Activated naive CD4-positive, alpha-beta T cell treated with anti-CD3 and anti-CD28 coated beads, Interleukin-2, amount 50 U/mL, for 72 hours (primary cell): ENCODE results near the gene ARL6IP4. TPM values are rescaled to one million over a fixed set of nuclear protein-coding genes. Genes with fewer than 3 reads are reported as not detected.
A peak's percentile ranks its signal among the peaks of the same experiment; 100 is the strongest.

Source experiments
- ATAC-seq, 2 donors: fragments of 150-1000 bp; cut with Tn5 transposase; 2 replicates each; pipeline ENCODE4 v1.10.0; 2021; ENCODE audit warnings: mild to moderate bottlenecking in 2 of 2, moderate library complexity in 2 of 2
- DNase-seq, 2 donors: peaks; one replicate each; pipeline ENCODE4 v3.0.0; 2021 to 2022; ENCODE audit warnings: low spot score in 2 of 2
- H3K27ac Mint-ChIP-seq, 2 donors: one replicate each; pipeline ENCODE4 v1.8.0; 2022; ENCODE audit warnings: mild to moderate bottlenecking in 2 of 2, mixed read lengths in 2 of 2
- H3K36me3 Mint-ChIP-seq, 2 donors: one replicate each; pipeline ENCODE4 v1.8.0; 2022; ENCODE audit warnings: mixed read lengths in 2 of 2
- H3K9me3 Mint-ChIP-seq, 2 donors: one replicate each; pipeline ENCODE4 v1.8.0; 2022; ENCODE audit warnings: mixed read lengths in 2 of 2
- total RNA-seq, 2 donors: library from RNA; stranded (reverse); gene quantifications; one replicate each; pipeline ENCODE4 v1.2.3, GENCODE V29; 2022

The ARL6IP4 gene
- total RNA-seq, 2 donors from 2014 or later, result 99.9 to 180 TPM

DNA sequence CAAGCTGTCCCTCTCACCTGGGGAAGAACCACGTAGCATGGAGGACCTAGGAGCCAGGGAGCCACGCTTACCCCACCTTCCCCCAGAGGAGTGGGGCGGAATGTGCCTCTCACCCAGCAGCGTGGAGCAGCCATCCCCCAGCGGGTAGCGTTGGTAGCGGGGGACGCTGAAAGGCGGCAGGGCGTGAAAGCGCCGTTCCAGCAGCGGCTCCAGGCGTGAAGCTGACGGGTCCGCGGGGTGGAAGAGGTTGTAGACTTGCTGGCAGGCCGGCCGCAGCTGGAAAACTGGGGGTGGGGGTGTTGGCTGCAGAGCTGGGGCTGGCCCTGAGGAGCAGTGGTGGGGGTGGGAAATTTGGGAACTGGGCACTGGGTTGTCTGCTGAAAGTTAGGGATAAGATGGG is 11.9 kb downstream of the ARL6IP4 start:
- H3K27ac Mint-ChIP-seq, result no peak overlapping the region
- ATAC-seq, result no peak
- no peaks in the 10 kb centered on the region for H3K36me3 Mint-ChIP-seq
- no peak for DNase-seq
- H3K9me3 Mint-ChIP-seq, result no peaks in the 10 kb centered on the region

DNA sequence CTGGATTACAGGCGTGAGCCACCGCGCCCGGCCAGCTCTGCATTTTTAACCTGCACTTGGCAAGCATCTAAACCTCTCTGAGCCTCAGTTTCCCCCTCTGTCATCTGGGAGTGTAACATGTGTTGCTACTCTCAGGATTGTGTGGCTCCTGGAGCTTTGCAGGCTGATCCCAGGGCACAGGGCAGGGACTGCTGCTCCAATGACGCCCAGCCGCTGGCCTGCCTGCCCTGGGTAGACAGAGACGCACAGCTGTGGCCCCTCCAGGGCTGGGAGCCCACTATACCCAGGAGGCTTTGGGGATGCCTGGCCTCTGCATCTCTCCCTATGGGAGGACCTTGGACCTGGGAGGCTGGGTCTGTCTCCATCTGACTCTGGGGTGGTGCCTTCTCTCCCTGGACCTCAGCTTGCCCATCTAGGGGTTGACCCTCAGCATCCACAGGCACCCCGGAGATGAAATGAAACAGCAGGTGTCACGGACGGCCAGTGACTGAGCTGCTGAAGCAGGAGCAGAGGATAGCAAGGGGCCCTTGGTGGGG is 13.7 kb downstream of the ARL6IP4 start:
- H3K9me3 Mint-ChIP-seq, result no peaks in the 10 kb centered on the region
- H3K36me3 Mint-ChIP-seq, result no peaks in the 10 kb centered on the region
- no peak overlapping the region for H3K27ac Mint-ChIP-seq
- no peak for ATAC-seq
- DNase-seq, result no peak

DNA sequence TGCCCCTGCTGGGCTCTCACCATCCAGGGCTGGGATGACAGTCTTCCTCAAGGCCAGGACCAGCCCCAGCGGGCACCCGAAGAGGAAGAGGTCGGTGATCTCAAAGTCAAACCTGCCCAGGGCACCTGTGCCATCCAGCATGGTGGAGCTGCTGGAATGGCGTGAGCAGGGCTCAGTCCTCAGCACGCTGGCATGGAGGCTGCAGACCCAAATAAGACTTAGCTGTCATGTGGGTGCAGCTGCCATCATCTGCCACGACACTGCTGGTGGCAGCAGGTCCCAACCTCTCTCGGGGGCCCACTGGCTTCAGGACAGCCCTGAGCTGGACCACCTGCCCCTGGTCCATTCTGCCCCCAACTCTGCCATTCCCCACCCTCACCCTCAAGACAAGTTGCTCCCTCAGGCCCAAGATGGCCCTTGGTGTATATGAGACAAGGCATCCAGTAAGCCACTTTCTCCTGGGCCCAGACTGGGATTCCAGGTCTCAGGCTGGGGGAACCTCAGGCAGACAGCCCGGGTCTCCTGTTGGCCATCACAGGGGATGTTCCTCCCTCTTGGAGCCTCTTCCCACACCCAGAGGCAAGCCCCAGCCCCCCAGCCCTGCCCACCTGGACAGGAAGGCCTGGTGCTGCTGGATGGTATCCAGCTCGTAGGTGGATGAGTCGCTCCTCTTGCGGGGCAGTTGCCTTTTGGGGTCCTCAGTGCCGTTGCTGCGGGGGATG is 14.5 kb downstream of the ARL6IP4 start:
- no peak for DNase-seq
- ATAC-seq, result no peak
- Mint-ChIP-seq H3K9me3 (no peaks in the 10 kb centered on the region), H3K36me3 (no peaks in the 10 kb centered on the region), H3K27ac (no peak overlapping the region)

DNA sequence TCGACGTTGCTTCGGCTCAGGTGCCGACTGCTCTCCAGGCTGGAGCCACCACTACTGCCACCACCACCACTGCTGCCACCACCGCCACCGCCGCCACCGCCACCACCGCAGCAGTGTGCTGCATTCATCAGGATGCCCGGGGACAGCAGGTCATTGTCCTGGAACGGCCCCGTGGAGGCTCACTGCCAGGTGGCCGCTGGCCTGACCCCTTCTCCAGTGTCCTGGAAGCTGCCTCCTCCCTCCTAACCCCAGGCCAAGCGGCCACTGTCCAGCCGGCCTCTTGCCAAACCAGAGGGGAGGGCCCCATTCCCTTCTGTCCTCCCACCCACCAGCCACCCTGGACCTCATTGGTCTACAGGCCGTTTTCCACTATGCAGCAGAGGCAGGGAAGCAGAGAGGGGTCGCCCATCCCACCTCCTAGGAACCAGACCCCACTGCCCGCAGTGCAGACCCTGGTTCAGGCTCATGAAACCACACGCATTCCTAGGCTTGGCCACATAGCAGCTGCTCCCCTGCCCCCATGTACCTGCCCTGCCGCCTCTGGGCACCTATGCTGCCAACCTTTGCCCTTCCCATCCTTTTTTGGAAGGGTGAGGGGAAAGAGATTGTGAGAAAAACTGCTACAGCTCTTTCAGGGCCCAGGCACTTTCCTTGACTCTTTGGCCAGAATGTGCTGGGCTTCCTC is 15.2 kb downstream of the ARL6IP4 start:
- Mint-ChIP-seq H3K27ac (no peak overlapping the region), H3K36me3 (no peaks in the 10 kb centered on the region), H3K9me3 (no peaks in the 10 kb centered on the region)
- DNase-seq (no peak), ATAC-seq (no peak)

DNA sequence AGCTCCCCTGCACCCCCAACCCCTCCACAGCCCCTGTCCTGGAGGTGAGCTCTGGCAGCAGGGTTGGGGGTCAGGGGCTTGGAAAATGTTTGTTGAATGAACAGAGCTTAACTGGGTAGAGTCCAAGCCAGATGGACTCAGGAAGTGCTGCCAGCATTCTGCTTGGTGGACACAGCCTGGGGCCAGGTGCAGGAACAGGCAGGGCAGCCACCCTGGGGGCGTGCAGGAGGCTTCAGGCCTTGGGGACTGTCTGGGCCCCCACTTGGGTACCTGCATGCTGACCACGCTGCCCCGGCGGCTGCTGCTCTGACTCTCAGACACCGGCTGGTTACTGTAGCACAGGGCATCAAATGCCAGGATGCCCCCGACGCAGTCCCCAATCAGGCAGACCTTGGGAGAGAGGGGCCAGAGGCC is 15.7 kb downstream of the ARL6IP4 start:
- Mint-ChIP-seq H3K36me3 (no peaks in the 10 kb centered on the region), H3K9me3 (no peaks in the 10 kb centered on the region), H3K27ac (peak overlapping the region in 1 of 2 donors; percentile 20)
- ATAC-seq (no peak), DNase-seq (no peak)

DNA sequence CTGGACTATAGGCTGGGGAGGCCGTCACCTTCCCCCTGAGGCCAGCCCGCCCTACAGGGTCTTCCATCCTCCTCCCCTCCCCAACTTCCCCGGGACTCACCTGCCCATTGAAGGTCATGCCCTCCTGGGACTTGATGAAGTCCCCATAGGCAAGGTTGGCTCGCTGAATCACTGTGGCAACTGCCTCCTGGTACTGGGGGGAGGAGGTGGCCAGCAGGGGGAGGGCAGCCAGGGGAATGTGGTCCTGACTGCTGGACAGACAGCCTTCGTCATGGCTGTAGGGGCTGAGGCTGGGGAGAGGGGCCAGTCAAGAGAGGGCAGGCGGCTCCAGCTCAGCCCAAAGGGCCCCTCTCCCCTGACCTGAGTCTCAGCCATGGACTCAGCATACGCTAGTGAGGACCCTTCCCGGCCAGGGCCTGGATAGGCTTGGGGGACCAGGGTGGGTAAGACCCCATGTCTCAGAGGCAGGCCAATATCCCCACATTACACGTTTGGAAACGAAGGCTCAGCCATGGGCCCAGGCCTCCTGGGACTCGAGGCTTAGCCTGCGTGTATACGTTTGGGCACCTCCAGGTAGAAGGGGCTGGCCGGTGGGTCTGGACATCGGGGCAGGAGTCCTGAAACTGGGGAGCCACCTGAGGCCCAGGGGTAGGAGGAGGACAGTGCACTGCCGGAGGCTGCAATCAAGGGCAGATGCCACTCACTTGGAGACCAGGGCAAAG is 16.3 kb downstream of the ARL6IP4 start:
- no peak for ATAC-seq
- DNase-seq, result no peak
- Mint-ChIP-seq H3K36me3 (no peaks in the 10 kb centered on the region), H3K9me3 (no peaks in the 10 kb centered on the region), H3K27ac (peak overlapping the region in 1 of 2 donors; percentile 20)

DNA sequence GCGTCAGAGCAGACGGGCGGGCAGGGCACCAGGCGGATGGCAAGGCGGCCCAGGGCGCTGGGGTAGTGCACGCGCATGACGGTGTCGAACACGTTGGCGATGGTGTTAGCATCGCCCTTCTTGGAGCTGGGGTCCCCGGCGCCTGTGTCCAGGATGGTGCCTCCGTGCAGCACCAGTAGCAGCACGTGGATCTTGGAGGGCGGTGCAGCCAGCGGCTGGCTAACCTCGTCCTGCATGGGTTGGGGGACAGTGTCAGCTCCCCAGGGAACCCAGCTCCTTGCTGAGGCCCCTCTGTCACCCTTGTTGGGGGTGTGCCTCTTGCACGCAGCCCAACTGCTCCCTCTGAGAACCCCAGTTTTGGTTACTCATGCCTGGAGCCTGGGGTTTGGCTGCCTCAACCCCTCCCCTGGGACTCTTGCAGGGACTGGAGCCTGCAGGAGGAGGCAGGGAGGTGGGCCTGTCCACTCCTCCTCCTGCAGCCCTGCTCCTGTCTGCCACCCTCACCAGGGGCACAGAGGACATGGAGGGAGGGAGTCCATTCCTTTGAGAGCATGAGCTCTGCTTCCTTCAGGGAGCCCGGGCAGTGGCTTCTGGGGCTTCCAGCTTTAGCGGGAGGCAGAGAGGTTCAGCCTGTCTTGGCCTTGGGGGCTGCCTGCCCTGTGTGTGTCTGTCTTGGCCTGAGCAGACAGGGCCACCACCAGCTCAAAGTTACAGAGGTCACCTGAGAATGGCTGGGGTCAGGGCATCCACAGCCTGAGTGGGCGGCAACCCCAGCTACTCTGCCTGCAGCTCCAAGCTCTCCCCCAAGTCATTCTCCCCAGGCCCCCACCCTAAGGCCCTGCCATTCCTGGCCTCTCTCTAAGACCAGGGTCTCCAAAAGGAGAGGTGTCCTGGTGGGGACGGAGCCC is 17.1 kb downstream of the ARL6IP4 start:
- Mint-ChIP-seq H3K27ac (peak overlapping the region in 1 of 2 donors; percentile 72), H3K9me3 (no peaks in the 10 kb centered on the region), H3K36me3 (no peaks in the 10 kb centered on the region)
- no peak for DNase-seq
- ATAC-seq, result no peak

DNA sequence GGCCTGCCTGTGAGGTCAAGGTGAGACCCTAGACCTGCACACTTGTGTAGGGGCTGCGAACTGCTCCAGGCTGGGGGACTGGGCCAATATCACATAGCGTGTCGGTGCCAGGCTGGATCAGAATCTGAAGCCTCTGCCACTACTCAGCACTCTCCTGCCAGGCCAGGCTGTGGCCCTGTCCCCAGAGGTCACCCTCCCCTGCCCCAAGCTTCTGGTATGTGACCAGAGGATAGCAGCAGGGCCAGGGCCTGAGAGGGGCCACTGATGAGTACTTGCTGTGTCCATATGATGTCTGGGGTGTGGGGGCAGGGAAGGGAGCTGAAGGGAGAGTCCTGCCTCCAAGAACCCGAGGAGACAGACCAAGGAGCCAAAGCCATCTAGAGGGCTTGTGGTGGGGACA is 17.8 kb downstream of the ARL6IP4 start:
- DNase-seq (no peak), ATAC-seq (no peak)
- Mint-ChIP-seq H3K9me3 (no peaks in the 10 kb centered on the region), H3K36me3 (no peaks in the 10 kb centered on the region), H3K27ac (peak overlapping the region in 1 of 2 donors; percentile 72)

DNA sequence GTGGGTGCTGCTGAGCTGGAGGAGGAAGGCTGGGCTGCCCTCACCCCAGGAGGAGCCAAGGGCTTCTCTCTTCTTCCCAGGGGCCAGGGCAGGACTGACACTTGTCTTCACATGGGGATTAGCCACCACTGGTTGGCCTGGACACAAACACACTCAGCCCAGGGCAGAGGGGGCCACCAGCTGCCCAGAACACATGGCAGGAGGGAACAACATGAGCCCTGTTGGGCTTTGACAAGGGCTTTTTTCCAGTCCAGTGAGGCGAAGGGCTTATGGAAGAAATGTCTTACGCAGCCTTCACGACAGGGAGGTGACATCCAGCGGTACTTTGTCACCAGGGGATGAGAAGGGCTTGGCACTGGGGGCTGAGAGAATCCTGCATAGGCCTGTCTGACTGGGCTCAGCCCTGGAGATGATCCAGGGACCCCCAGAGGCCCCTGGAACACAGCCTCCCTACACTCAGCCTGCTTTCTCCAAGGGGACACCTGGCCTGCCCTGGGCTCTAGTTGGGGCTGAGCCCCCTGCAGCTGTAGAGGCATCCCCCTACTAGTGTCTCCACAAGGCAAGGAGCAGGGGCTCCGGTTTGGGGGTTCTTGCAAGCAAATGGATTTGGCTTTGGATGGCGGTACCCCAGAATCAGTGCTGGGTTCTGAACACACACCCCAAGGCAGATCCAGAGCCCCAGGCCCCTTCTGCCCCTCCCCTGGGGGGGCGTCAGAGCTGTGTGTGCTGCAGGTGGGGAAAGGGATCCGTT is 18.9 kb downstream of the ARL6IP4 start:
- no peak for ATAC-seq
- no peaks in the 10 kb centered on the region for H3K36me3 Mint-ChIP-seq
- peak overlapping the region in 1 of 2 donors; percentile 72 for H3K27ac Mint-ChIP-seq
- no peaks in the 10 kb centered on the region for H3K9me3 Mint-ChIP-seq
- no peak for DNase-seq

DNA sequence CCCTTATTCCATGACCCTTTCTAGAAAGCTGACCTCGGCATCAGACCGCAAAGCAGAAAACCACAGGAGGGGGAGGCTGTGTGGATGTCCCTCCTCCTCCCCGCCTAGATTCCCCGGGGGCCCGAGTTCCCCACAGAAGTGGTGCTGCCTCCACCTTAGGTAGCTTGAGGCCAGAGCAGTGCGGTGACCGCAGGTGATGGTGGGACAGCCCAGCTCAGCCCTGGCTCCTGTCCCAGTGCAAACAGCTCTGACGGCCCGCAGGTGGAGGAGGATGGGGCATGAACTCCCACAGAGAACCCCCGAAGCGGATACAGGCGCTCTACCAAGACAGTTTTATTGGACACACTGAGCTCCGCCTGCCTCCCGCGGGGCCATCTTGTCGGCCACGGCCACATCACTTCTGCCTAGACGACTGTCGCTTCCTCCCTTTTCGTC is 19.5 kb downstream of the ARL6IP4 start:
- H3K9me3 Mint-ChIP-seq, result no peaks in the 10 kb centered on the region
- ATAC-seq (no peak), DNase-seq (no peak)
- H3K36me3 Mint-ChIP-seq, result no peaks in the 10 kb centered on the region
- peak overlapping the region; percentile 55 to 57 for H3K27ac Mint-ChIP-seq

DNA sequence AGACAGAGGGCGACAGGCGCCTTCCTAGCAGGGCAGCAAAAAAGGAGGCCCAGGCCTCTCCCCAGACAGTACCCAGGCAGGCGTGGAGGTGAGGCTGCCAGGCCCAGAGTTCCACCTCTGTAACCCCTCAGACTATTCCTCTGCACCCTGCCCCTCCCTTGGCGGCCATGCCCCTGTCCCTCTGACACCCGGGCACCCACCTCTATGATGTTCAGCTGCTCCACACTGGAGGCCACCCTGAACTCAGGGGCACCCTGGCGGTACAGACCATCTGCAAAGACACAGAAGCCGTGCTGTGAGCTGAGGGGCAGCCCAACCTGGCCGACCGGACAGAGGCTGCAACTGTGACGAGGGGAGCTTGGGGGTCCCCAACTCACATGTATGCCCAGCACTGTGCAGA is 20.1 kb downstream of the ARL6IP4 start:
- no peaks in the 10 kb centered on the region for H3K36me3 Mint-ChIP-seq
- DNase-seq (no peak), ATAC-seq (no peak)
- no peaks in the 10 kb centered on the region for H3K9me3 Mint-ChIP-seq
- peak overlapping the region; percentile 55 to 57 for H3K27ac Mint-ChIP-seq

DNA sequence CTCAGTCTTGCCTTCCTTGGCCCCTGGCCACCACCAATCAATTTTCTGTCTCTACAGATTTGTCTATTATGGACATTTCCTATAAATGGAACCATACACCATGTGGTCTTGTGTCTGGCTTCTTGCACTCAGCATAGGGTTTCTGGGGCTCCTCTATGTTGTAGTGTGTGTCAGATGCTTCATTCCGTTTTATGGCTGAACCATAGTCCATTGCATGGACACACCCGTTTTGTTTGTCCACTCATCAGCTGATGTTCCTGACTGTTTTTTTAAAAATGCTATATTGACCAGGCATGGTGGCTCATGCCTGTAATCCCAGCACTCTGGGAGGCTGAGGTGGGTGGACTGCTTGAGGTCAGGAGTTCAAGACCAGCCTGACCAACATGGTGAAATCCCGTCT is 21.0 kb downstream of the ARL6IP4 start:
- DNase-seq (no peak), ATAC-seq (no peak)
- Mint-ChIP-seq H3K36me3 (no peaks in the 10 kb centered on the region), H3K9me3 (no peaks in the 10 kb centered on the region), H3K27ac (no peak overlapping the region)

DNA sequence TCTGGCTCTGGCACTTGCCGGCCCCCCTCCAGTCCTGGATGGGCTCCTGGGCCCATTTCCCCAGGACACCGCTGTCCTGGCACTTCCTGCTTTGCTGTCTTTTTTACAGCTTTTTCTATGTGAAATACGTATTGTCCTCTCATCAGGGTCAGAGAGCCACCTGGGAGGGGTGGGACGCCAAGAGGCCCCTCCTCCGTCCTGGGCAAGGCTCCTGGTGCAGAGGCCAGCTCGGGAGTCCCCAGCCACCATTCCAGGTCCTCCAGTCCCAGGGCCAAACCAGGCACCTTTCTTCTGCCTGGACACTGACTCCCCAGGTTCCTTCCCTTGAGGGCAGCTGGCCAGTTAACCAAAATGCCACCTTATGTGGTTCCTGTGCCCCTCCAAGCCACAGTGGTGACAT is 22.8 kb downstream of the ARL6IP4 start:
- Mint-ChIP-seq H3K9me3 (no peaks in the 10 kb centered on the region), H3K36me3 (no peaks in the 10 kb centered on the region), H3K27ac (peak overlapping the region in 1 of 2 donors; percentile 69)
- ATAC-seq (no peak), DNase-seq (no peak)

DNA sequence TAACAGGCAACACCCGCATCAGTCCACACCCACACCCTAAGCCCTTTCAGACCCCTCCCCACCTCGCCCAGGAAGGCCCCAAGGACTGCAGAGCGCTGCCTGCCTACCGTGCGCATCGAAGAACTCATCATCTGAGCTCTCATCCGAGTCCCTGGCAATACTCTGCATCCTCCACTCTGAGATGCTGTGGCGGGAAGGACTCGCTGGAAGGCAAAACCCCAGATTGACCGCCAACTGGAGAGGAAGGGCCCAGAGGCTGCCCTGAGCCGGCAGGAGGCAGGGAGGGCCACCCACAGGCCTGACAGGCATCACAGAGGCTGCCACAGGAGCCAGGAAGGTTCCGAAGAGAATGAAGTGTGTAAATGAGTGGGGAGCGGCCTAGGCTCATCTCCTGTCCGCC is 23.8 kb downstream of the ARL6IP4 start:
- no peak for DNase-seq
- no peak for ATAC-seq
- Mint-ChIP-seq H3K36me3 (no peaks in the 10 kb centered on the region), H3K27ac (peak overlapping the region in 1 of 2 donors; percentile 42), H3K9me3 (no peaks in the 10 kb centered on the region)

DNA sequence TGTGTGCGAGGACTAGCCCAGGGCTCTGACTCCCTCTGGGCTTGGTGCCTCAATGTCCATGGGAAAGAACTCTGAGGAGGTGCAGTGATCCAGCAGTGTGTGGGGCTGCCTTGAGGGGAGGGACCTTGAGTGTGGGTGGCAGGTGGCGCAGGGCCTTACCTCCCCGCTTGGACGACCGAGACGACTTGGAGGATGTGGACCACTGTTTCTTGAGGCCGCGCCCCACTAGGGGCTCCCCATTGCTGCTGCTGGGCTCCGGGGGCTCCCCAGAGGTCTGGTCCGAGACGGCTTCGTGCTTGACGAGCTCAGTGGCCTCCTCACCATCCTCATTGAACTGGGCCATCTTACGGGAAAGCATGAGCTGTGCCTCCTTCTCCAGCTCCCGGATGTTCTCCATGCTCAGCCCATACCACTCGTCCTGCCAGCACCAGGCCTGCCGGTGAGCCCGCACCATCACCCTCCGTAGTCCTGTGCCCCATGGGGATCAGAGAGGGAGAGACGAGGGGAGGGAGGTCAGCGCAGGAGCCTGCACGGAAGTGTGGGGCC is 24.7 kb downstream of the ARL6IP4 start:
- no peaks in the 10 kb centered on the region for H3K9me3 Mint-ChIP-seq
- H3K27ac Mint-ChIP-seq, result peak overlapping the region in 1 of 2 donors; percentile 42
- ATAC-seq, result no peak
- H3K36me3 Mint-ChIP-seq, result no peaks in the 10 kb centered on the region
- no peak for DNase-seq
